ENCODE measurements around the gene PAX3.

Gene PAX3

DNA sequence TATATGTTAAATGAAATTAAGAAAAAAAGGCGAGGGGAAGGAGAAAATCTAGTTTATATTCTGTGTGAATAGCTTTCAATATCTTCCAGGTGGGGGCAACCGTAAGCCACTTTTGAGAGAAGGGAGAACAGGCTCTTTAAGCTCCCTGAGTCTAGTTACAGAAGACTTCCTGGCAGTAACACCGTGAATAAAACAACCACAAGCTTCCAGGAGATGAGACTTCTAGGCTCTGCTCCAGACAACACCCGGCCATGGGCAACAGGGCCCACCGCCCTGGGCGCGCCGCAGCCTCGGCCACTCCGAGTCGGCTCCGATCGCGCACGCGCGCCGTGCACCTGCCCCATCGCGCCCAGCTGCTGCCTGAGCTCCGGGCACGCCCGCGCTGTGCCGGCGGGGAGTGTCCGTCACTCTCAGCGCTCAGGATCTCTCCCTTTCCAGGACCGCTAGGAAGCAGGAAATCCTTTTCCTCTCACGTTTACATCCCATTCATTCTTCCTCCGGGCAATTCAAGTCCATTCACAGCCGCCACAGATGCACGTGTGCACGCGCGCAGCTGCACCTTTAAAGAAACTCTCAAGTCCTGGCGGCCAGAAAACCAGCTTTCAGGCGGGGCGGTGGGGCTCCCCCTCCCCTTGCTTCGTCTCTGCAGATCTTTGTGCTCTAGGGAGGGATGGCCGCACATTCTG is 19.4 kb upstream of the PAX3 start:
- H3K27ac ChIP-seq (ENCODE audit: low read length): no peak overlapping the region

DNA sequence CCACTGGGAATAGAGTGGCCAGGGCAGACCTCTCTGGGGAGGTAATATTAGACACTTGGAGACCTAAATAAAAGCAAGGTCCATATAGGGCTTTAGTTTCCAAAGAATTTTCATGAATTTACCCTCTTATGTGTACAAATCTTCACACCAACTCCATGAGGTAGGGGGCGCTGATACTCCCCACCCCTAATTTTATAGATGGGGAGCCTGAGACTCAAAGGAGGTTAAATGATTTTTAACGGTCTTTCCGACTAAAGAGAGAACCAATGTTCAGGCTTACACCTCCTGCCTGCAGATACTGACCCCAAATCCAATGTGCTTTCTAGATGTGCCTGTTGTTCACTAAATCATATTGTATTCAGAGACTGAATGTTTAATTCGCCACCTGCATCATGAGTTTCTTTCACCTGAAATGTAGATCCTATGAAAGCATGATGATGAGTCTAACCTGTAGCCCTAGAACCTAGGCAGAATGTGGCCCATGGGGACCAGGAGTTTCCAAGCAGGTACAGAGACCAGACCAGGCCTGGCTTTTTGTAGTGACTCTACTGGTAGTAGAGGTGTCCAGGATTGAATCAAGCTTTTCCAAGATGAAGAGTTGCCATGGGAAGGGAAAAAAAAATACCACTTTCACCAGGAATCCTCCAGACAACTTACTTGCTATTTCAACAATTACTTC is 16.8 kb upstream of the PAX3 start:
- TF ChIP-seq EZH2 (IDR thresholded peaks at IDR 0.05; ENCODE audit: borderline replicate concordance, low read depth, low read length, severe bottlenecking): no peak
- TF ChIP-seq, protein P1, sequence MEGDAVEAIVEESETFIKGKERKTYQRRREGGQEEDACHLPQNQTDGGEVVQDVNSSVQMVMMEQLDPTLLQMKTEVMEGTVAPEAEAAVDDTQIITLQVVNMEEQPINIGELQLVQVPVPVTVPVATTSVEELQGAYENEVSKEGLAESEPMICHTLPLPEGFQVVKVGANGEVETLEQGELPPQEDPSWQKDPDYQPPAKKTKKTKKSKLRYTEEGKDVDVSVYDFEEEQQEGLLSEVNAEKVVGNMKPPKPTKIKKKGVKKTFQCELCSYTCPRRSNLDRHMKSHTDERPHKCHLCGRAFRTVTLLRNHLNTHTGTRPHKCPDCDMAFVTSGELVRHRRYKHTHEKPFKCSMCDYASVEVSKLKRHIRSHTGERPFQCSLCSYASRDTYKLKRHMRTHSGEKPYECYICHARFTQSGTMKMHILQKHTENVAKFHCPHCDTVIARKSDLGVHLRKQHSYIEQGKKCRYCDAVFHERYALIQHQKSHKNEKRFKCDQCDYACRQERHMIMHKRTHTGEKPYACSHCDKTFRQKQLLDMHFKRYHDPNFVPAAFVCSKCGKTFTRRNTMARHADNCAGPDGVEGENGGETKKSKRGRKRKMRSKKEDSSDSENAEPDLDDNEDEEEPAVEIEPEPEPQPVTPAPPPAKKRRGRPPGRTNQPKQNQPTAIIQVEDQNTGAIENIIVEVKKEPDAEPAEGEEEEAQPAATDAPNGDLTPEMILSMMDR (IDR thresholded peaks at IDR 0.05; ENCODE audit: borderline replicate concordance, extremely low read depth, low read length, poor library complexity, severe bottlenecking): peak; percentile 18
- H3K27me3 ChIP-seq (ENCODE audit: insufficient read depth, low read length, poor library complexity): peaks cover 2% of the 10 kb centered on the region
- no peak overlapping the region for H3K27ac ChIP-seq (ENCODE audit: low read length)
- ATAC-seq (ENCODE audit: insufficient read depth, low read depth): no peak
- H3K9me3 ChIP-seq (ENCODE audit: insufficient read depth, low read length, severe bottlenecking): no peaks in the 10 kb centered on the region
- no peaks in the 10 kb centered on the region for H3K79me2 ChIP-seq (ENCODE audit: insufficient read depth, low read length)
- H3K4me2 ChIP-seq (ENCODE audit: insufficient read depth, low read length): no peak overlapping the region
- H3K4me3 ChIP-seq (ENCODE audit: low read depth in 1 of 2, low read length in 2 of 2): no peak overlapping the region
- no peaks in the 10 kb centered on the region for H3K4me1 ChIP-seq (ENCODE audit: insufficient read depth, low read length)
- H3K36me3 ChIP-seq (ENCODE audit: insufficient read depth, low read length): no peaks in the 10 kb centered on the region
- H3K9ac ChIP-seq (ENCODE audit: low read depth, low read length): no peak overlapping the region
- H4K20me1 ChIP-seq (ENCODE audit: insufficient read depth, low read length): no peaks in the 10 kb centered on the region
- DNase-seq: no peak
- no peak overlapping the region for H2AFZ ChIP-seq (ENCODE audit: low read depth, low read length)

More for the DNA sequence above, 19.4 kb upstream of the PAX3 start:
- H3K4me2 ChIP-seq (ENCODE audit: insufficient read depth, low read length): no peak overlapping the region
- H3K4me1 ChIP-seq (ENCODE audit: insufficient read depth, low read length): no peaks in the 10 kb centered on the region
- TF ChIP-seq, protein P1 (IDR thresholded peaks at IDR 0.05; ENCODE audit: borderline replicate concordance, extremely low read depth, low read length, poor library complexity, severe bottlenecking): no peak
- TF ChIP-seq EZH2 (IDR thresholded peaks at IDR 0.05; ENCODE audit: borderline replicate concordance, low read depth, low read length, severe bottlenecking): no peak
- no peaks in the 10 kb centered on the region for H4K20me1 ChIP-seq (ENCODE audit: insufficient read depth, low read length)
- no peaks in the 10 kb centered on the region for H3K79me2 ChIP-seq (ENCODE audit: insufficient read depth, low read length)
- no peak overlapping the region for H3K4me3 ChIP-seq (ENCODE audit: low read depth in 1 of 2, low read length in 2 of 2)
- H3K9me3 ChIP-seq (ENCODE audit: insufficient read depth, low read length, severe bottlenecking): no peaks in the 10 kb centered on the region
- no peak overlapping the region for H2AFZ ChIP-seq (ENCODE audit: low read depth, low read length)
- H3K27me3 ChIP-seq (ENCODE audit: insufficient read depth, low read length, poor library complexity): peaks cover 2% of the 10 kb centered on the region
- no peaks in the 10 kb centered on the region for H3K36me3 ChIP-seq (ENCODE audit: insufficient read depth, low read length)
- DNase-seq (no peak), ATAC-seq (ENCODE audit: insufficient read depth, low read depth) (no peak)
- H3K9ac ChIP-seq (ENCODE audit: low read depth, low read length): no peak overlapping the region

DNA sequence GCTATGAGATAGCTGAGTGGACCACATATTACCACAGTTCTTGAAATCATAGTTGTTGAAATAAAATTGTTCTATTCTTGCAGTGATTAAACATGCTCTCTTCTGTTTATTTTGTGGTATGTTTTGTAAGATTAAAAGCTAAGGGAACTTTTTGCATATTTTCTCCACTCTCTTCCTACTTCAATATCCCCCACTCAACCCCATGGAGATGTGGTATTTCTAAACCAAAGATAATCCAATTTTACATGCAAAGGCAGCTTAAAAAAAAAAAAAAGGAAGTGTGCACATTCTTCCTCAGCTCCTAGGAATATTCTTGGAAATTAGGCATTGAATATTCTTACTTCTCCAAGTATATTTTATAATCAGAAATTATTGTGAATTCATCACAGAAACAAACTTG is 15.0 kb upstream of the PAX3 start:
- H3K4me1 ChIP-seq (ENCODE audit: insufficient read depth, low read length): no peaks in the 10 kb centered on the region
- no peak overlapping the region for H3K4me3 ChIP-seq (ENCODE audit: low read depth in 1 of 2, low read length in 2 of 2)
- H2AFZ ChIP-seq (ENCODE audit: low read depth, low read length): no peak overlapping the region
- H3K36me3 ChIP-seq (ENCODE audit: insufficient read depth, low read length): no peaks in the 10 kb centered on the region
- no peaks in the 10 kb centered on the region for H4K20me1 ChIP-seq (ENCODE audit: insufficient read depth, low read length)
- no peak overlapping the region for H3K27ac ChIP-seq (ENCODE audit: low read length)
- H3K4me2 ChIP-seq (ENCODE audit: insufficient read depth, low read length): no peak overlapping the region
- TF ChIP-seq, protein P1 (IDR thresholded peaks at IDR 0.05; ENCODE audit: borderline replicate concordance, extremely low read depth, low read length, poor library complexity, severe bottlenecking): no peak
- no peak for TF ChIP-seq EZH2 (IDR thresholded peaks at IDR 0.05; ENCODE audit: borderline replicate concordance, low read depth, low read length, severe bottlenecking)
- H3K79me2 ChIP-seq (ENCODE audit: insufficient read depth, low read length): no peaks in the 10 kb centered on the region
- no peak for ATAC-seq (ENCODE audit: insufficient read depth, low read depth)
- no peak for DNase-seq
- peaks cover 2% of the 10 kb centered on the region for H3K27me3 ChIP-seq (ENCODE audit: insufficient read depth, low read length, poor library complexity)
- H3K9ac ChIP-seq (ENCODE audit: low read depth, low read length): no peak overlapping the region
- H3K9me3 ChIP-seq (ENCODE audit: insufficient read depth, low read length, severe bottlenecking): no peaks in the 10 kb centered on the region
